ENCODE results near the gene TNFRSF17. TPM values are rescaled to one million over a fixed set of nuclear protein-coding genes. Genes with fewer than 3 reads are reported as not detected.

Gene TNFRSF17
- total RNA-seq, 4 donors from 2014 or later: 0.73 TPM; not detected in 3

DNA sequence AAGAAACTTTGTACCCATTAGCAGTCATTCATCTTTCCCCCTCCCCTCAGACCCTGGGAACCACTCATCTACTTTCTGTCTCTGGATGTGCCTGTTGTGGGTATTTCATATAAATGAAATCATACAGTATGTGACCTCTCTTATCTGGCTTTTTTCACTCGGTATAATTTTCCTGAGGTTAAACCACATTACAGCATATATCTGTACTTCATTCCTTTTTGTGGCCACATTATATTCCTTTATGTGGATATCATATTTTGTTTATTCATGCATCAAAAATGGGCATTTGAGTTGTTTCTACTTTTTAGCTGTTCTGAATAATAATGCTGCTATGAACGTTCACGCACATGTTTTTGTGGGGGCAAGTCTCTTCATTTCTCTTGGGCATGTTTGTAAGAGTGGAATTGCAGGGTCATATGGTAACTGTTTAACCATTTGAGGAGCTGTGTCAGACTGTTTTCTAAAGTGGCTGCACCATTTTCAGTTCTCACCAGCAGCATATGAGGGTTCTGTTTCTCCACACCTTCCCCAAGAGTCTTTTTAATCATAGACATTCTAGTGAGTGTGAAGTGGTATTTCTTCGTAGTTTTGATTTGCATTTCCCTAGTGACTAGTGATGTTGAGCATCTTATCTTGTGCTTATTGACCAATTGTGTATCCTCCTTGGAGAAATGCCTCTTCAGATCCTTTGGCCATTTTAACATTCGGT, 15.3 kb downstream of the TNFRSF17 start:
- Histone ChIP-seq H3K9me3 (no peaks in the 10 kb centered on the region), H3K27me3 (no peaks in the 10 kb centered on the region), H3K36me3 (no peaks in the 10 kb centered on the region), H3K27ac (no peak overlapping the region), H3K4me1 (peaks cover 0 to 7% of the 10 kb centered on the region in 2 donors), H3K4me3 (no peak overlapping the region)
- no peak for DNase-seq
- no peak for TF ChIP-seq POLR2A (IDR thresholded peaks at IDR 0.05)
- TF ChIP-seq, protein P1, sequence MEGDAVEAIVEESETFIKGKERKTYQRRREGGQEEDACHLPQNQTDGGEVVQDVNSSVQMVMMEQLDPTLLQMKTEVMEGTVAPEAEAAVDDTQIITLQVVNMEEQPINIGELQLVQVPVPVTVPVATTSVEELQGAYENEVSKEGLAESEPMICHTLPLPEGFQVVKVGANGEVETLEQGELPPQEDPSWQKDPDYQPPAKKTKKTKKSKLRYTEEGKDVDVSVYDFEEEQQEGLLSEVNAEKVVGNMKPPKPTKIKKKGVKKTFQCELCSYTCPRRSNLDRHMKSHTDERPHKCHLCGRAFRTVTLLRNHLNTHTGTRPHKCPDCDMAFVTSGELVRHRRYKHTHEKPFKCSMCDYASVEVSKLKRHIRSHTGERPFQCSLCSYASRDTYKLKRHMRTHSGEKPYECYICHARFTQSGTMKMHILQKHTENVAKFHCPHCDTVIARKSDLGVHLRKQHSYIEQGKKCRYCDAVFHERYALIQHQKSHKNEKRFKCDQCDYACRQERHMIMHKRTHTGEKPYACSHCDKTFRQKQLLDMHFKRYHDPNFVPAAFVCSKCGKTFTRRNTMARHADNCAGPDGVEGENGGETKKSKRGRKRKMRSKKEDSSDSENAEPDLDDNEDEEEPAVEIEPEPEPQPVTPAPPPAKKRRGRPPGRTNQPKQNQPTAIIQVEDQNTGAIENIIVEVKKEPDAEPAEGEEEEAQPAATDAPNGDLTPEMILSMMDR (IDR thresholded peaks at IDR 0.05): no peak
- intact Hi-C loops (cut with DNase I; ENCODE audit: low total_unique reads): no loop called here

DNA sequence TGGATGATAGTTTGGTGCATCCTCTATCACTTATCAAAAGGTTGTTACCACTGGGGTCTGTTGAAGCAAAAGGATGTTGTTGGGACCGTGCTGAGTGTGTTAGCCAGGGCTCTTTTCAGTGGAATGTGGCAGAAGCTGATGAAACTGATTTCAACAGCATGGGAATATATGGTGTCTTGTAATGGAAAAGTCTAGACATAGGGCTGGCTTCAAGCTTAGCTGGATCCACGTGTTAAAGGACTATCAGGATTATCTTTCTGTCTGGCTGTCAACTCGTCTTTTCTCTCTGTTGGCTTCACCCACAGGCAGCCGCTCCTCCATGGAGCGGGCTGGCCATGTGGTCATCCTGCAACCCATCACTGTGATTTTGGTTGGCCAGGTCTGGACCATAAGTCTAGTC, 20.2 kb downstream of the TNFRSF17 start:
- Histone ChIP-seq H3K9me3 (no peaks in the 10 kb centered on the region), H3K27me3 (no peaks in the 10 kb centered on the region), H3K4me1 (no peaks in the 10 kb centered on the region), H3K36me3 (no peaks in the 10 kb centered on the region), H3K27ac (no peak overlapping the region), H3K4me3 (no peak overlapping the region)
- no peak for DNase-seq
- intact Hi-C loops (cut with DNase I; ENCODE audit: low total_unique reads): no loop called here
- TF ChIP-seq, protein P1 (IDR thresholded peaks at IDR 0.05): no peak

DNA sequence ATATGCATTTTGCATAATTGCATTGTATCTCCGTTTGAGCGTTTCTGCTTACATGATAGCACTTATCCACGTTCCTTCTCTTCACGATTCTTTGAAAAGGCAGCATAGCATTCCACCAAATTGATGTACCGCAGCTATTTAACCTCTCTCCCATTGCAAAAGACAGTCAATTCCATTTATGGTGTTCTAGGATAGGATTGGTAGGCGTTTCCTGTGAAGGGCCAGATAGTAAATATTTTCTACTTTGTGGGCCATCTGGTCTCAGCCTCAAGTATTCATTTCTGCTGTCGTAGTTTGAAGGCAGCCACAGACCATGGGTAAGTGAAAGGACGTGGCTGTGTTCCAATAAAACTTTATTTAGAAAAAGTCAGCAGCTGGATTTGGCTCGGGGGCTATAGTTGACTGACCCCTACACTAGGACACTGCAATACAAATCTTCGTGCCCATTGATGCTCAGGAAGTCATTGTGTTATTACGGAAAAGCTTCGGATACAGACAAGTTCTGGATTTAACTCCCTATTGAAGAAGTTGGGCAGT, 21.6 kb downstream of the TNFRSF17 start:
- intact Hi-C loops (cut with DNase I; ENCODE audit: low total_unique reads): no loop called here
- DNase-seq: no peak
- Histone ChIP-seq H3K4me3 (no peak overlapping the region), H3K36me3 (no peaks in the 10 kb centered on the region), H3K27ac (no peak overlapping the region), H3K9me3 (no peaks in the 10 kb centered on the region), H3K4me1 (no peaks in the 10 kb centered on the region), H3K27me3 (no peaks in the 10 kb centered on the region)
- no peak for TF ChIP-seq POLR2A (IDR thresholded peaks at IDR 0.05)
- TF ChIP-seq, protein P1 (IDR thresholded peaks at IDR 0.05): no peak

DNA sequence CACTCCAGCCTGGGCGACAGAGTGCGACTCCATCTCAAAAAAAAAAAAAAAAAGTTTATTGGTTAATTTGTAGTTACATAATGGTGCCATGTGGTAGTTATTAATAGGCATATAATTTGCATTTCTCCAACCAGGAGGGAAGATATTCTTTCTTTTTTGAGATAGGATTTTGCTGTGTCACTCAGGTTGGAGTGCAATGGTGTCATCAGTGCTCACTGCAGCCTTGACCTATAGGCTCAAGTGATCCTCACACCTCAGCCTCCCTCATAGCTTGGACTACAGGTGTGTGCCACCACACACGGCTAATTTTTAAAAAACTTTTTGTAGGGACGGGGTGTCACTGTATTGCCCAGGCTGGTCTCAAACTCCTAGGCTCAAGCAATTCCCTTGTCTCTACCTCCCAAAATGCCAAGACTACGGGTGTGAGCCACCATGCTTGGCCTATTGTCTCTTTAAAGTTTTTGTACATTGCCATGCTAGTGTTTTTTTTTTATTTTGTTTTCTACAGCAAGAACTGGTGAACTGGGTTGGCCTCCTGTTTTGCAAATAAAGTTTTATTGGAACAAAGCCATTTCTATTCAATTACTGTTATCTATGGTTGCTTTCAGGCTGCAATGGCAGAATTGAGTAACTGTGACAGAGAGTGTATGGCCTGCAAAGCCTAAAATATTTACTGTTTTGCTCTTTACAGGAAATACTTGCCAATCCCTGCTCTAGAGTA, 23.4 kb downstream of the TNFRSF17 start:
- Histone ChIP-seq H3K27ac (no peak overlapping the region), H3K4me3 (no peak overlapping the region), H3K27me3 (no peaks in the 10 kb centered on the region), H3K9me3 (no peaks in the 10 kb centered on the region), H3K36me3 (no peaks in the 10 kb centered on the region), H3K4me1 (no peaks in the 10 kb centered on the region)
- TF ChIP-seq, protein P1 (IDR thresholded peaks at IDR 0.05): no peak
- no peak for TF ChIP-seq POLR2A (IDR thresholded peaks at IDR 0.05)
- intact Hi-C loops (cut with DNase I; ENCODE audit: low total_unique reads): no loop called here
- no peak for DNase-seq
